Measurements from ENCODE around the gene TECTB.

DNA sequence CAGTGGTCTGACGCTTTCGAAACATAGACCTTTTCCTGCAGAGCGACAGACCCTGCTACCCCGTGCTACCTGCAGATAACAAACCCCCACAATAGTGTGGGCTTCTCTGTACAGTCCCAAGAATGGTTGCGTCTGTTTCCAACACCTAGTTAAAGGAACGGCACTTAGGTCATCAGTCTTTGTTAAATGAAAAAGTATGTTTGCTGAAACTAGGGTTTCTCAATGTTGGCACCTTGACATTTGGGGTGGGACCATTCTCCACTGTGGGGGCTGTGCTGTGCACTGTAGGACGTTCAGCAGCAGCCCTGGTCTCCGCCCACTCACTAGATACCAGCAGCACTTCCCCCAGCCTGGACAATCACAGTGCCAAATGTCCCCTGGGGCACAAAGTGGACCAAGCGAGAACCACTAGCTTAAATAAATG, 13.7 kb downstream of the TECTB start:
- no peak for TF ChIP-seq JUND (IDR thresholded peaks at IDR 0.05; ENCODE audit: borderline replicate concordance, low read depth, low read length)
- TF ChIP-seq JUND (tag; IDR thresholded peaks at IDR 0.05; ENCODE audit: borderline replicate concordance, low read depth, low read length): no peak
- TF ChIP-seq PHF21A (IDR thresholded peaks at IDR 0.05; ENCODE audit: borderline replicate concordance, low read depth): no peak
- TF ChIP-seq RHOXF2B (CRISPR knock-in tag; conservative IDR thresholded peaks at IDR 0.05): no peak
